Endothelial cell of umbilical vein (primary cell): Measurements from ENCODE around the gene SLC25A1.

Experiments used
- CTCF ChIP-seq, 2 donors: IDR thresholded peaks; 1 replicate in 1 of 2; 2 replicates in 1 of 2; pipeline ENCODE4 v1.5.1; 2011; ENCODE audit warnings: low read length in 2 of 2, mild to moderate bottlenecking in 2 of 2, moderate library complexity in 2 of 2, control low read depth in 1 of 2, inconsistent platforms in 1 of 2, low read depth in 1 of 2; ENCODE audit not compliant: insufficient read depth in 1 of 2; ENCODE audit errors: extremely low read depth in 1 of 2
- EZH2 ChIP-seq: IDR thresholded peaks from 2 replicates; pipeline ENCODE4 v1.6.1; 2012; ENCODE audit warnings: borderline replicate concordance, low read depth, mild to moderate bottlenecking, moderate library complexity, low read length, inconsistent platforms; ENCODE audit not compliant: severe bottlenecking
- FOS ChIP-seq: IDR thresholded peaks from 2 replicates; pipeline ENCODE4 v1.6.1; 2011; ENCODE audit warnings: mild to moderate bottlenecking, low read length, moderate library complexity, borderline replicate concordance; ENCODE audit not compliant: insufficient read depth
- POLR2A ChIP-seq: IDR thresholded peaks from 2 replicates; pipeline ENCODE4 v1.6.1; 2012; ENCODE audit warnings: low read depth, mild to moderate bottlenecking, control low read depth, low read length
- POLR2AphosphoS5 ChIP-seq: IDR thresholded peaks from 2 replicates; pipeline ENCODE4 v1.6.1; 2012; ENCODE audit warnings: low read depth, mild to moderate bottlenecking, control low read depth, low read length, moderate library complexity; ENCODE audit not compliant: insufficient read depth

GRCh38 chr22:19213442-19214077 is 35.0 kb upstream of the SLC25A1 start:
- TF ChIP-seq CTCF (IDR thresholded peaks at IDR 0.05; ENCODE audit: extremely low read depth in 1 of 2, insufficient read depth in 1 of 2, low read depth in 1 of 2, low read length in 2 of 2) (no peak), POLR2A (no peak), EZH2 (no peak), FOS (no peak), POLR2AphosphoS5 (no peak)
